PC-3 (cell line): ENCODE data around the gene TDG. TPM values are rescaled to one million over a fixed set of nuclear protein-coding genes. Genes with fewer than 3 reads are reported as not detected.

ENCODE experiments used
- ATAC-seq: fragments of 200-7000 bp; cut with Tn5 transposase; 2 replicates; pipeline ENCODE4 v1.9.1; 2020; ENCODE audit warnings: mild to moderate bottlenecking, moderate library complexity
- BruUV-seq: library from RNA; stranded (reverse); fragments of 400-500 nt; replicated peaks from 2 replicates; lab custom pipeline; 2021; lab: Mats Ljungman, UMichigan
- CTCF ChIA-PET: fragments of 300-600 bp; sonication (Branson Sonifier 250); formaldehyde crosslinking; loops from one replicate; lab custom pipeline; 2022; ENCODE audit warnings: antibody characterized with exemption; lab: Charles Lee
- POLR2A ChIA-PET: fragments of 300-600 bp; sonication (Branson Sonifier 250); formaldehyde crosslinking; loops from one replicate; lab custom pipeline; 2022; ENCODE audit warnings: antibody characterized with exemption; ENCODE audit not compliant: unreplicated experiment; lab: Charles Lee
- DNase-seq: peaks from one replicate; pipeline ENCODE4 v3.0.0-alpha.2; 2015
- H2AFZ ChIP-seq: fragments of 300-600 bp; sonication (generic); 2 replicates; pipeline ENCODE4 v1.6.0; 2016; ENCODE audit warnings: antibody characterized with exemption, low read length
- H3F3A ChIP-seq: fragments of 300-600 bp; sonication (generic); one replicate; pipeline ENCODE4 v1.6.0; 2017; ENCODE audit warnings: antibody characterized with exemption, low read length, control low read depth, mild to moderate bottlenecking; ENCODE audit not compliant: unreplicated experiment
- H3K27ac ChIP-seq: fragments of 300-600 bp; sonication (generic); 2 replicates; pipeline ENCODE4 v1.5.1; 2016; ENCODE audit warnings: mild to moderate bottlenecking, low read length
- H3K27me3 ChIP-seq: fragments of 300-600 bp; sonication (generic); 2 replicates; pipeline ENCODE4 v1.6.1; 2016; ENCODE audit warnings: low read length, mixed read lengths
- H3K36me3 ChIP-seq: fragments of 300-600 bp; sonication (generic); 2 replicates; pipeline ENCODE4 v1.6.1; 2016; ENCODE audit warnings: low read depth, mixed run types, low read length, mixed read lengths
- H3K4me1 ChIP-seq: fragments of 300-600 bp; sonication (generic); 2 replicates; pipeline ENCODE4 v1.5.1; 2016; ENCODE audit warnings: low read length; ENCODE audit not compliant: insufficient read depth
- H3K4me2 ChIP-seq: fragments of 300-600 bp; sonication (generic); 2 replicates; pipeline ENCODE4 v1.6.0; 2016; ENCODE audit warnings: low read length
- H3K4me3 ChIP-seq: fragments of 300-600 bp; sonication (generic); 2 replicates; pipeline ENCODE4 v1.5.1; 2016; ENCODE audit warnings: mild to moderate bottlenecking, low read length, mixed read lengths
- H3K79me2 ChIP-seq: fragments of 300-600 bp; sonication (generic); 2 replicates; pipeline ENCODE4 v1.6.1; 2017; ENCODE audit warnings: low read length, mixed read lengths
- H3K9ac ChIP-seq: fragments of 300-600 bp; sonication (generic); 2 replicates; pipeline ENCODE4 v1.6.0; 2016; ENCODE audit warnings: mild to moderate bottlenecking, low read length
- H3K9me2 ChIP-seq: fragments of 300-600 bp; sonication (generic); replicated peaks from 2 replicates; pipeline ENCODE4 v1.6.1; 2016; ENCODE audit warnings: mixed run types, low read length, mixed read lengths
- H3K9me3 ChIP-seq: fragments of 300-600 bp; sonication (generic); 2 replicates; pipeline ENCODE4 v1.6.1; 2016; ENCODE audit warnings: low read length, mixed read lengths
- H4K20me1 ChIP-seq: fragments of 300-600 bp; sonication (generic); 2 replicates; pipeline ENCODE4 v1.6.1; 2016; ENCODE audit warnings: low read length, mixed read lengths
- EZH2 ChIP-seq: fragments of 300-600 bp; sonication (generic); IDR thresholded peaks from one replicate; pipeline ENCODE4 v1.6.1; 2017; ENCODE audit warnings: antibody characterized with exemption, mild to moderate bottlenecking, low read length; ENCODE audit not compliant: unreplicated experiment
- EZH2phosphoT487 ChIP-seq: fragments of 300-600 bp; sonication (generic); IDR thresholded peaks from 2 replicates; pipeline ENCODE4 v1.6.1; 2018; ENCODE audit warnings: mild to moderate bottlenecking, antibody characterized with exemption, low read length, borderline replicate concordance
- intact Hi-C: fragments of 100-400 bp; cut with micrococcal nuclease; formaldehyde crosslinking; loops from 2 replicates; pipeline ENCODE4 v1.9.0; 2023
- total RNA-seq: library from RNA; depleted of rRNA; stranded (reverse); fragments of >200 nt; gene quantifications from 2 replicates; pipeline ENCODE4 v1.2.3, GENCODE V29; 2014
- TF ChIP-seq, protein P1 (sequence below): fragments of 300-600 bp; sonication (generic); conservative IDR thresholded peaks from 2 replicates; pipeline ENCODE4 v1.5.1; 2017; ENCODE audit warnings: antibody characterized with exemption, low read depth, mild to moderate bottlenecking, low read length

Gene TDG
- total RNA-seq, 1 experiment from 2014 or later, result 45.6 TPM

DNA sequence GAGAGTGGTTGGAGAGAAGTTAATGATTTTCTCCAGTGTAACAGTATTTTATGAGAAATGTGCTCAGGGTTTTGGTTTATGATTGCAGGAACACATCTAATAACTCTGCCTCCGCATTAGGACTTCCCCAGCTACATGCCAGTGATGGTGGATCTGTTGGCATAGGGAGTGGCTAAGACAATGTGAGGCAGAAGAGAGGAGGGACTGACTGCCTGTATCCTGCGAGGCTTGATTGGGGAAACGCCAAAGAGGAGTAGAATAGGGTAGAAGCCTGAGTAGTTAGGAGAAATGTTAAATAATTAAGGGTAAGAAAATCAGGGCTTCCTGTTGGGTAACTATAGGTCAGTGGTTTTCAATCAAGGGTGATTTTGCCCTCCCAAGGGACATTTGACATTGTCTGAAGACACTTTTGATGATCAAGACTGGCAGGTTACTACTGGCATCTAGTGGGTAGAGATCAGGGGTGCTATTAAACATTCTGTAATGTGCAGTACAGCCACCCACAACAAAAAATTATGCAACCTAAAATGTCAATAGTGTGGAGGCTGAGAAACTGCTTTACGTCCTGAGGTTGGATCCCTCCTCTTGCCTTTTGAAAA lies 12.8 kb downstream of the TDG start:
- DNase-seq (no peak), ATAC-seq (no peak)
- Histone ChIP-seq H3K4me2 (no peak overlapping the region), H3K79me2 (peaks cover 37% of the 10 kb centered on the region), H3K27me3 (no peaks in the 10 kb centered on the region), H3K4me1 (no peaks in the 10 kb centered on the region), H4K20me1 (no peaks in the 10 kb centered on the region), H3K9me3 (no peaks in the 10 kb centered on the region), H3K9ac (no peak overlapping the region), H3K9me2 (no peaks in the 10 kb centered on the region), H3F3A (no peaks in the 10 kb centered on the region), H3K36me3 (peaks cover 53% of the 10 kb centered on the region), H3K4me3 (no peak overlapping the region), H2AFZ (no peak overlapping the region), H3K27ac (no peak overlapping the region)
- TF ChIP-seq, protein P1, sequence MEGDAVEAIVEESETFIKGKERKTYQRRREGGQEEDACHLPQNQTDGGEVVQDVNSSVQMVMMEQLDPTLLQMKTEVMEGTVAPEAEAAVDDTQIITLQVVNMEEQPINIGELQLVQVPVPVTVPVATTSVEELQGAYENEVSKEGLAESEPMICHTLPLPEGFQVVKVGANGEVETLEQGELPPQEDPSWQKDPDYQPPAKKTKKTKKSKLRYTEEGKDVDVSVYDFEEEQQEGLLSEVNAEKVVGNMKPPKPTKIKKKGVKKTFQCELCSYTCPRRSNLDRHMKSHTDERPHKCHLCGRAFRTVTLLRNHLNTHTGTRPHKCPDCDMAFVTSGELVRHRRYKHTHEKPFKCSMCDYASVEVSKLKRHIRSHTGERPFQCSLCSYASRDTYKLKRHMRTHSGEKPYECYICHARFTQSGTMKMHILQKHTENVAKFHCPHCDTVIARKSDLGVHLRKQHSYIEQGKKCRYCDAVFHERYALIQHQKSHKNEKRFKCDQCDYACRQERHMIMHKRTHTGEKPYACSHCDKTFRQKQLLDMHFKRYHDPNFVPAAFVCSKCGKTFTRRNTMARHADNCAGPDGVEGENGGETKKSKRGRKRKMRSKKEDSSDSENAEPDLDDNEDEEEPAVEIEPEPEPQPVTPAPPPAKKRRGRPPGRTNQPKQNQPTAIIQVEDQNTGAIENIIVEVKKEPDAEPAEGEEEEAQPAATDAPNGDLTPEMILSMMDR, result no peak
- TF ChIP-seq EZH2, result no peak
- intact Hi-C loops, result no loop called here
- ChIA-PET CTCF (no interaction called here), POLR2A (interaction anchor here (0.6 kb wide), 1 partner anchor 22 kb away, joined by 3 read pairs; no protein-coding TSS in a partner anchor)
- no TSS peak for BruUV-seq

DNA sequence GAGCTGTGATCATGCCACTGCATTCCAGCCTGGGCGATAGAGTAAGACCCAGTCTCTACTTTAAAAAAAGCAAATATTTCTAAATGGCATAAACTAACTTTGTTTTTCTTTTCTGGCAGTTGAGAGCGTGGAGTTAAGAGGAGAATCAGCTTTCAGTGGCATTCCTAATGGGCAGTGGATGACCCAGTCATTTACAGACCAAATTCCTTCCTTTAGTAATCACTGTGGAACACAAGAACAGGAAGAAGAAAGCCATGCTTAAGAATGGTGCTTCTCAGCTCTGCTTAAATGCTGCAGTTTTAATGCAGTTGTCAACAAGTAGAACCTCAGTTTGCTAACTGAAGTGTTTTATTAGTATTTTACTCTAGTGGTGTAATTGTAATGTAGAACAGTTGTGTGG lies 21.2 kb downstream of the TDG start:
- TF ChIP-seq EZH2phosphoT487, result no peak
- TF ChIP-seq, protein P1, result no peak
- no peak for TF ChIP-seq EZH2
- POLR2A ChIA-PET, result no interaction called here
- Histone ChIP-seq H3K4me3 (no peak overlapping the region), H3K36me3 (peaks cover 52% of the 10 kb centered on the region), H3K9me3 (no peaks in the 10 kb centered on the region), H3K79me2 (no peaks in the 10 kb centered on the region), H3K9ac (no peak overlapping the region), H3K27me3 (no peaks in the 10 kb centered on the region), H3K27ac (no peak overlapping the region), H3K9me2 (no peaks in the 10 kb centered on the region), H3K4me2 (no peak overlapping the region), H3F3A (no peaks in the 10 kb centered on the region), H2AFZ (no peak overlapping the region), H3K4me1 (no peaks in the 10 kb centered on the region), H4K20me1 (no peaks in the 10 kb centered on the region)
- CTCF ChIA-PET, result no interaction called here
- BruUV-seq, result no TSS peak
- DNase-seq (no peak), ATAC-seq (no peak)
- intact Hi-C loops, result no loop called here

DNA sequence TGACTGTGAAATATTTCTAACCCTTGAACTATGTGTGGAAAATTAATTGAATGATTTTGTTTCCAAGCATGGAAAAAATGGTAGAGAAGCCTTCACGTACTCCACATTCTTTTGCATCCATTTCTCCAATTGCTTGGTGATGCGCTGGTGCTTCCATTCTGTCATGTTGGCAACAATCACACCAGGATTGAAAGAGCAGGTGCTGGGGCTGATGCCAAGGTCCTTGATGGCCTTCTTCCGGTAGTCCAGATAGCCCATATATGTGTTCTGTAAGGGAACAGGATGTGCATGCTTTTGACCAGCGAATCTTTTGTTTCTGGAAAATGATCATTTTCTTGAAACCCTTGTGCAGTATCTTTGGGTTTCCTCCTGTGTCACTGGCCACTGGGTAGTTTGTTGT lies 28.6 kb downstream of the TDG start:
- DNase-seq (no peak), ATAC-seq (no peak)
- H2AFZ ChIP-seq, result no peak overlapping the region
- H3K4me2 ChIP-seq, result no peak overlapping the region
- H3K36me3 ChIP-seq, result peaks cover 13% of the 10 kb centered on the region
- no peaks in the 10 kb centered on the region for H3K9me2 ChIP-seq
- H3K9ac ChIP-seq, result no peak overlapping the region
- H3K4me3 ChIP-seq, result no peak overlapping the region
- ChIA-PET CTCF (no interaction called here), POLR2A (no interaction called here)
- intact Hi-C loops, result no loop called here
- no peaks in the 10 kb centered on the region for H3K79me2 ChIP-seq
- H3K9me3 ChIP-seq, result no peaks in the 10 kb centered on the region
- no peaks in the 10 kb centered on the region for H4K20me1 ChIP-seq
- no peaks in the 10 kb centered on the region for H3K4me1 ChIP-seq
- TF ChIP-seq EZH2, result no peak
- TF ChIP-seq, protein P1, result no peak
- TF ChIP-seq EZH2phosphoT487, result no peak
- H3K27ac ChIP-seq, result no peak overlapping the region
- no peaks in the 10 kb centered on the region for H3F3A ChIP-seq
- H3K27me3 ChIP-seq, result no peaks in the 10 kb centered on the region
- no TSS peak for BruUV-seq
